ENCODE measurements around the gene ACRV1.

DNA sequence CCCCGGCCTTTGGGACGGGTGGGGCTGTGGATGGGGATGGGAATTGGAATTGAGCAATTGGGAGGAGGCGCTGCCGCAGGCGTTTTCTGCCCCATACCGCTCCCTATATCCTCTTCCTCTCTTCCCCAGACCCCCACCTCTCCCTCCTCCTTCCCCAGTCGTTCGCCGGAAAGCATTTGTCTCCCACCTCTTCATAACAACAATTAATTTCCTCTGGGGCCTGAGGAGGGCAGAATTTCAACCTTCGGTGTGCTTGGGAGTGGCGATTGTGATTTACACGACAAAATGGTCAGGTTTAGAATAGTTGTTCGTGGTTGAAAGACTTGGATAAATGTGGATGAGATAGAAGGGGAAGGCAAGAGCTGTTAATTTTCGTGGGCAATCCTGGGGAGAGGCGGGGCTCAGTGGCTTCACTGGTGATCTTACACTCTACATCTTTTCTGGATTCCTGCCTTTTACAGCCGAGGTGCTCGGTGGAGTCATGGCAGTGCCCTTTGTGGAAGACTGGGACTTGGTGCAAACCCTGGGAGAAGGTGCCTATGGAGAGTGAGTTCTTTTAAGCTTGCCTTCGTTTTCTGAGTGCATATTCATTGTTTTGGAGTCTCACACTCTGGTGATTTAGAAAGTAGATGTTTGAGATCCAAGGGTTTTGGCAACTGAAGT is 54.2 kb downstream of the ACRV1 start:
- TF ChIP-seq, protein P1, sequence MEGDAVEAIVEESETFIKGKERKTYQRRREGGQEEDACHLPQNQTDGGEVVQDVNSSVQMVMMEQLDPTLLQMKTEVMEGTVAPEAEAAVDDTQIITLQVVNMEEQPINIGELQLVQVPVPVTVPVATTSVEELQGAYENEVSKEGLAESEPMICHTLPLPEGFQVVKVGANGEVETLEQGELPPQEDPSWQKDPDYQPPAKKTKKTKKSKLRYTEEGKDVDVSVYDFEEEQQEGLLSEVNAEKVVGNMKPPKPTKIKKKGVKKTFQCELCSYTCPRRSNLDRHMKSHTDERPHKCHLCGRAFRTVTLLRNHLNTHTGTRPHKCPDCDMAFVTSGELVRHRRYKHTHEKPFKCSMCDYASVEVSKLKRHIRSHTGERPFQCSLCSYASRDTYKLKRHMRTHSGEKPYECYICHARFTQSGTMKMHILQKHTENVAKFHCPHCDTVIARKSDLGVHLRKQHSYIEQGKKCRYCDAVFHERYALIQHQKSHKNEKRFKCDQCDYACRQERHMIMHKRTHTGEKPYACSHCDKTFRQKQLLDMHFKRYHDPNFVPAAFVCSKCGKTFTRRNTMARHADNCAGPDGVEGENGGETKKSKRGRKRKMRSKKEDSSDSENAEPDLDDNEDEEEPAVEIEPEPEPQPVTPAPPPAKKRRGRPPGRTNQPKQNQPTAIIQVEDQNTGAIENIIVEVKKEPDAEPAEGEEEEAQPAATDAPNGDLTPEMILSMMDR (IDR thresholded peaks at IDR 0.05): peak; percentile 25; the same call in 2 of the 3 replicates
- TF ChIP-seq CHD2 (IDR thresholded peaks at IDR 0.05; ENCODE audit: low read length, partially characterized antibody): no peak
- no peak for TF ChIP-seq MAFK (IDR thresholded peaks at IDR 0.05; ENCODE audit: partially characterized antibody)
- TF ChIP-seq EP300 (IDR thresholded peaks at IDR 0.05): no peak

All from A549 (cell line).